D341Med (cell line): ENCODE results near the gene RELCH.
"Not testable (repeated sequence)": the region's sequence is repeated elsewhere in the genome, so short reads cannot be mapped to it uniquely, and the experiment has no call there.

Source experiments
- DNase-seq: peaks from one replicate; pipeline ENCODE4 v3.0.0; 2012; ENCODE audit warnings: low spot score

The RELCH gene

GRCh38 chr18:62186774-62187542, at the start of gene RELCH, which contains the start of gene PIGN:
Gene RELCH (plus strand): TSS chr18:62187255. CDS start chr18:62187506, 251 bp downstream.
Gene PIGN (minus strand): TSS chr18:62187056. CDS start chr18:62161353, 25,703 bp downstream.
- peak; percentile 97 for DNase-seq

- no peak for DNase-seq
Observed at GRCh38 chr18:62138461-62139235, 48.4 kb upstream of the RELCH start.

GRCh38 chr18:62140259-62140658, 46.8 kb upstream of the RELCH start:
- no peak for DNase-seq

- DNase-seq: no peak
Observed at GRCh38 chr18:62144338-62144737, 42.7 kb upstream of the RELCH start.

- no peak for DNase-seq
Observed at GRCh38 chr18:62151068-62151771, 35.8 kb upstream of the RELCH start.

GRCh38 chr18:62152844-62153243, 34.2 kb upstream of the RELCH start:
- no peak for DNase-seq

GRCh38 chr18:62157843-62158242, 29.2 kb upstream of the RELCH start:
- DNase-seq: no peak

GRCh38 chr18:62164310-62164709, 22.7 kb upstream of the RELCH start:
- no peak for DNase-seq

- no peak for DNase-seq
Observed at GRCh38 chr18:62164855-62165487, 22.1 kb upstream of the RELCH start.

GRCh38 chr18:62165583-62165982, 21.5 kb upstream of the RELCH start:
- no peak for DNase-seq

- DNase-seq: not testable (repeated sequence)
Observed at GRCh38 chr18:62166524-62166923, 20.5 kb upstream of the RELCH start.

GRCh38 chr18:62170857-62171256, 16.2 kb upstream of the RELCH start:
- DNase-seq: no peak

GRCh38 chr18:62172298-62172697, 14.8 kb upstream of the RELCH start:
- DNase-seq: no peak

- DNase-seq: no peak
Observed at GRCh38 chr18:62175521-62175920, 11.5 kb upstream of the RELCH start.

- no peak for DNase-seq
Observed at GRCh38 chr18:62177271-62177670, 9.8 kb upstream of the RELCH start.

GRCh38 chr18:62179213-62179612, 7.8 kb upstream of the RELCH start:
- no peak for DNase-seq

- no peak for DNase-seq
Observed at GRCh38 chr18:62182220-62182619, 4.8 kb upstream of the RELCH start.

- DNase-seq: peak; percentile 41
Observed at GRCh38 chr18:62183578-62184195, 3.4 kb upstream of the RELCH start.

- DNase-seq: no peak
Observed at GRCh38 chr18:62186499-62186773, 619 bp upstream of the RELCH start.

- peak; percentile 55 for DNase-seq
Observed at GRCh38 chr18:62187543-62188510, 772 bp downstream of the RELCH start.

- no peak for DNase-seq
Observed at GRCh38 chr18:62189208-62189607, 2.2 kb downstream of the RELCH start.
